ENCODE measurements around the gene MRC2.

DNA sequence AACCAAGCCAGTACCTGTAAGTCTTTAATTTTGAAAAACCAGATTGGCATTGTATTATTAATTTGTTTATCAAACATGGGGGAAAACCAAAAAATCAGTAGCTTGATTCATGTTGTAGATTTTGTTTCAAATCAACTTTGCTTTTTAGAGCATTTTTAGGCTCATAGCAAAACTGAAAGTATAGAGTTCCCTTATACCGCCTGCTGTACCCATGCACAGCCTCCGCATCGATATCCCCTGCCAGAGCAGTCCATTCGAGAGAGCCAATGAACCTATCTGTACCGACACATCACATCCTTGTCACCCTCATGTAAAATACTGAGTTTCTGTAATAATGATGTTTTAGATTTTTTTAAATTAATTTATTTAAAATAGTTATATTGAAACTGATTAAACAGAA lies 16.2 kb upstream of the MRC2 start:
- TF ChIP-seq SP1 (IDR thresholded peaks at IDR 0.05) (no peak), FOXK2 (IDR thresholded peaks at IDR 0.05) (no peak)

Measured in HEK293T (cell line).